ENCODE data around the gene CGNL1.

Gene CGNL1

DNA sequence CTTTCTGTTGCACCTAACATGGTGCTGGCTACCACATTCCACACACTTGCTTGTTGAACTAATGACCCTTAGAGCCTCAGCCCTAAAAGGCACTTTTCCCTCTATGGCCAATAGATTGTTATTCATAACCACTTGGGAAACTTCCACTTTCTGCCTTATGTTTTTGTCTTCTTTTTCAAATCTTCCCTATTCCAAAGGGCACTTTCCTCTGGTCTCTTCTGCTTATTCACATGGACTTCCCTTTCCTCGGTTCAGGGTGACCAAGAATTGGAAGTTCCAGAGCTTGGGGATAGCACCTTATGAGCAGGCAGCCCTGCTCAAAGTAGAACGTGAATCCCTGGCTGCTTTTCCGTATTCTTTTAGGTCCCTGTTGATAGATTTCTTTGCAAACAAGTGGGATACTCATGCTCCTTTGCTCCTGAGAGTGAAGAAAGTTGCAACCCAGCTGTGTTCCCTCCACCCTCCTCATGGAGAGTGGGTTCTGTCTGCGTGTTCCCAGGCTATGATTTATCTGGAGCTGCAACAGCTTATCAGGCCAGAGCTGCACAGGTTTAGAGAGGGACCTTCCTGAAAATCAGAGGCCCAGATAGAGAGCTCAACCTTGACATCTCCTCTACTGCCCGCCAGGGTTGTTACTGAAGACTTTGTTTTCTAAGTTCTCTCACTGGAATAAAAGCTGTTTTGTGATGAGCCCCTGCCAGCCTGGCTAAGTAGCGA, 156.6 kb downstream of the CGNL1 start:
- no peak for DNase-seq

DNA sequence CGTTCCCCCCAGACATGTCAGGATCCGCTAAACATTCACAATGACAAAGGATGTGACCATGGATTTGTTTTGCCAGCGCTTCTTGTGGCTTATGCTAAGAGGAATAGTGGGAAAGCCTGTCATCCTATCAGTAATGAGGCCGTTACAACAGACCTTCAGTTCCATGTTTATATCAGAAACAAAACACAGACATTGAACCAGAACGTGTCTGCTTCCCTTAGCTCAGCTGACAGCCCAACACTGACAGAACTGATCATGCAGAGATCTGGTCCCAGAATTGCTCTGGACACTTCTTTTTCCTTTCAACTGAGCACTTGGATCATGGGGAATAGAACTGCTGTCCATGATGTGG, 157.1 kb downstream of the CGNL1 start:
- no peak for DNase-seq

DNA sequence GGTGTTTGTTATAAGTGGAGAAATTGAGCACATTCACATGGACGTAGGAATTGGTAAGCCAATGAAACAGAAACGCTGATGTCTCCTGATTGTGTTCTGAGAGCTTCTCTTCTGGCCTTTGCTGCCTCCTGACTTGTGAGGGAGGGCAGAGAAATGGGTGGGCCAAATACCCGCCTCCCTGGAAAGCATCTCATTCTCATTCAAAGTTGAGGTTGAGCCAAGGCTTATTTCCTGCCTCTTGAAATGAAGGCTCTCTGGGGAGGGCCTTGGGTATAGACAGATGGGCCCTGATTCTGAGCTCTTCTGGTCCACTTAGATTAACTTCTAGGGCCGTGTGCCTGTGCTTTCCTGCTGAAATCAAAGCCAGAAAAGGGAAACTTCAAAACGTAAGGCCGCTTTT, 158.0 kb downstream of the CGNL1 start:
- no peak for DNase-seq

DNA sequence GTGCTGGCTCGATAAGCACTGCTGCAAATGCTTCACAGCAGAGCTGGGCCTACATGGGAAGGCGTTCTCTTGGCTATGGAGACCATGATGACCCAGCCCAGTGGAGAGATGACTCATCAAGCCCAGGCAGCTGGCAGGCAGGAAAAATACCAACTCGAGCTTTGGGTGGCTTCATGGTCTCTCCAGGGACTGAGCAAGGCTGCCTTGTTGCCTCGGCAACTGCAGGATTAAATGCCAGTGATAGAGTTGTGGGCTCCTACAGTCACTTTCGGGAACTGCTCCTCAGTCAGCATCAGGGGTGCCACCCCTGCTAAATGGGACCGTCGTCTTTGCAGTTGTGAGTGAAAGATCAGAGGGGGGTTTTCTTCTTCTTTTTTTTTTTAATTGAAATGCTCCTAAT, 160.8 kb downstream of the CGNL1 start:
- no peak for DNase-seq

DNA sequence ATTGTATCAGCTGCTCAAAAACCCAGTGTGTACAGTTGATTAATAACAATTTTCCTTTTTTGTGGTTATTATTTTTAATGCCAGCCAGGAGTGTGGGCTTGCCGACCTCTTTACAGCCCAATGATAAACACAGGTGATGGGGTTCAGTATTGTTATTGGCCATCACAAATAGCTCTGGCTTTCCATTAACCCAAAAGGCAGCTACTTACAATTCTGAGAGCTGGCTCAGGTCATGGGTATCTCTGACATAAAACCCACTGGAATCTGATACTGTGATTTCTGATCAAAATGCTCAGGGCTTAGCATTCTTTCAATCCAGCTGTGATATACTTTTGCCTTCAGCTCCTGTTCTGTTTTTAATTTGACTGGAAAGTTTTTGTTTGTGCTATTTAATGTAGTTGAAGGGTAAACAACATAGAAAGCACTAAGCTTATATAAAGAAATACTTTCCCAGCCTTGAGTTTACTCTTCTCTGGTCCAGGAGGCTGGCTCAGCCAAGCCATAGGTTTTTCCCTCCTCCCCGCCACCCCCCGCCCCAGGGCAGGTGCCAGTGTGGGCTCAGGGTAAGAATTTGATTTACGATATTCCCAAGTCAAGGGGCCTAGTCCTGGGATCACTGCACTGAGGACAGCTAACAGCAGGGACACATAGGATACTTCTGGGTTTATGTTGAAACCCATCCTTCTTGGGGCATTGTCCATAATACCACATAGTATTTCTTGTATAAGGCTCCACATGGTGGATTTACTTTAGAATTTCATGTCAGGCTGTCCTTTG, 161.4 kb downstream of the CGNL1 start:
- DNase-seq: no peak

DNA sequence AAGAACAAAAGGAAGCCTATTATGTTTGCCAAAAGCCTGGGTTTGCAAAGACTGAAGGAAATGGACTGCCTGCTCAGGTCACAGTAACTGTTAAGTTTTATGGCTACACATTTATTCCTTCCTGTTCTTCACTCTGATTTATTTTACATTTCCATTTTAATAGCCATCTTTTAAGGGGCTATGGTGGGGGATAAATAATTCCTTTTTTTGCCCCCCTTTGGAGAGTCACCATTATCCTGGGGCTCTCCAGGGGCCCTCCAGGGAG, 161.9 kb downstream of the CGNL1 start:
- DNase-seq: no peak

DNA sequence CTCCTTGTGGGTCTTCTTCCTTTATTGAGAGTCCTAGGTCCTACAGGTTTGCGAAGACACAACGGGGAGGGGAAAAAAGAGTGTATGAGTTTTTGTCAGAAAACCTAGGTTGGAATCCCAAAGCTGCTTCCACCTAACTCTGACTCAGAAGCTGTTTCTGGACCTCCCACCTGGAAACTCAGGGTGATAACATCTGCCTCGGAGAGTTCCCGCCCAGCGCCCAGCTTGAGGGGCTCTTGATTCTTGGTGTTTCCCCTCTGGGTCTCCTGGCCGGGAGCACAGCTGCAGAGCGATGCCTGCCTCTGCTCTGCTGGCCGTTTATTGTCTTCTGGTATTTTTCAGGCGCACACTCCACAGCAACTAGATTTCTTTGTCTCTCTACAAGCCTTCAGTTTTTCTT, 162.5 kb downstream of the CGNL1 start:
- no peak for DNase-seq

DNA sequence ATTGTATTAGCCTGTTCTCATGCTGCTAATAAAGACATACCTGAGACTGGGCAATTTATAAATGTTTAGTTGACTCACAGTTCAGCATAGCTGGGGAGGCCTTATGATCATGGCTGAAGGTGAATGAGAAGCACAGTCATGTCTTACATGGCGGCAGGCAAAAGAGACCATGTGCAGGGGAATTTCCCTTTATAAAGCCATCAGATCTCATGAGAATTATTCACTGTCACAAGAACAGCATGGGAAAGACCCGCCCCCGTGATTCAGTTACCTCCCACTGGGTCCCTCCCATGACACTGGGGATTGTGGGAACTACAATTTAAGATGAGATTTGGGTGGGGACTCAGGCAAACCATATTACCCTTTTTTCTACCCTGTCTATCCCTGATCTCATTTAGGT, 163.9 kb downstream of the CGNL1 start:
- no peak for DNase-seq

DNA sequence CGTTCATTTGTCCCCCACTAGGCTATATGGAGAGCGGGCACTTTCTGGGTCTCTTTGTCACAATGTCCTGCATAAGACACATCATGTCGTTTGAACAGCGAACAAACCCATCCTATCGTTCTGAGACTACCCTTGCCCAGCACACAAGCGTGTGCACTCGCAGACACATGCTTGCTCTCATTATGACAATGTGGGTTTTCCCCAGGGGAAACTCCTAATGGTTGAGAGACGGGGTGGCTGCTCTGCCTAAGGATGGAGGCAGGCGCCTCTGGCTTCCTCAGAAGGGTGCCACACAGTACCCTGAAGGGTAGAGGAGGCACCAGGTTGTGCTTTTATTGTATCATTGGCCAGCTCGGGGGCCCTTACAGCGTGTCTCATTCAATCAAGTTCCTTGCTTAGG, 164.4 kb downstream of the CGNL1 start:
- DNase-seq: no peak

DNA sequence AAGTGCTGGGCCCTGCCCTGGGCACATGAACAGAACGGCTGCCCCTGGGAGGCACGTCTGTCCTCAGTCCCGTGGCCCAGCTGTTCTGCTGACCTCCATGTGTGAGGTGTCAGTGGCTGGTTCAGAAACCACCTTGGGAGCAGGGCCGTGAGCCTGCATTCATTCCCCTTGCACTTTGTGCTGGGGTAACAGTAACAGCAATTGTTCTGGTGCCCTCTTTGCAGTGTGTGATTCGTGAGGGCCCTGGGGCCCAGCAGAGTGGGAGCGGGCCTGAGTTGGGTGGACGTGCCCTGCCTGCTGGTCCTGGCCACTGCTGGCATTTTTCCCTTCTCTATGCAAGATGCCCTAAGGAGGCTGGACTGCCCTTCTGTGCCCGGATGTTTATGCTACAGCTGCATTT, 165.0 kb downstream of the CGNL1 start:
- DNase-seq: no peak

DNA sequence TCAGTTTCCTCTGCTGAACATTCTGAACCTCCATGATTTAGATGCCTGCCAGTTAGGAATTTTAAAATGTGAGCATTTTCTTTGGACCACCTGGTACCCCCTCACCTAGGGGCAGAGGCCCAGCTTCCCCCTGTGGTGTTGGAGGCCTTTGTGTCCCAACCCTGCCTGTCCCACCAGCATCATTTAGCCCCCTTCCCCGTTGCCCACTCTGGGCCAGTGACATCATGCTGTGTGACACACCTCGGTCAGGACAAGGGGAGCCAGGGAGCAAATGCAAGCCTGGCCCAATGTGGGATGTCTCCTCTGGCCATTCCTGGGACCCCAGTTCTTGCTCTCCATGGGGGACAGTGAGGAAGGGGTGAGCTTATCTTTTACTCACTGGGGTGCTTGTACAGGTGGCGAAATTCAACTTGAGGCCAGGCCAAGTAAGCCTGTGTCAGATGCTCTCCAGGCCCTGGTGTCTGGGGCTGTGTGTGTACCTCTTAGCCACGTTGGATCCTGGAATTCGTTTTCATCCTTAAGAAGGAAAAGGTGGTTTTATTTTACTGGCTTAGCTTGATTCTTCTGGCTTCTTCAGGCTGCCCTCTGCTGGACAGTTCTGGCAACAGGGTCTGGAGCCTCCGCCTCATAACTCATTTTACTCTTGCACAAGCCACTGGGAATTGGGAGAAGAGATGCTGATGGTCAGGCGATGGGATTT, 165.7 kb downstream of the CGNL1 start:
- peak; percentile 57 to 62 for DNase-seq

DNA sequence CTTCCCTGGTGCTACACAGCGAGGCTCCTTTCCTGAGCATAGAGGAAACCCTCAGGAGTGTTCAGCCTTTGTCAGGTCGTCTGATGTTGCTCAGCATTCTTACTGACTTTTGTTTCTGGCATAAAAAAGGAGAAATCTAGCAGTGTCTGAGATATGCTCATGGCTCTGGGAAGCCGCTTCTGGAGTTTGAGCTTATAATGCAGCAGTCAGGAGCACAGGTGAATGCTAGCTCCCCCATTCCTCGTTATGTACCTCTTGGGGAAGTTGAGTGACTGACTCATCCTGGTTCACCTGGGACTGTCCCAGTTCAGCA, 166.2 kb downstream of the CGNL1 start:
- DNase-seq: no peak

DNA sequence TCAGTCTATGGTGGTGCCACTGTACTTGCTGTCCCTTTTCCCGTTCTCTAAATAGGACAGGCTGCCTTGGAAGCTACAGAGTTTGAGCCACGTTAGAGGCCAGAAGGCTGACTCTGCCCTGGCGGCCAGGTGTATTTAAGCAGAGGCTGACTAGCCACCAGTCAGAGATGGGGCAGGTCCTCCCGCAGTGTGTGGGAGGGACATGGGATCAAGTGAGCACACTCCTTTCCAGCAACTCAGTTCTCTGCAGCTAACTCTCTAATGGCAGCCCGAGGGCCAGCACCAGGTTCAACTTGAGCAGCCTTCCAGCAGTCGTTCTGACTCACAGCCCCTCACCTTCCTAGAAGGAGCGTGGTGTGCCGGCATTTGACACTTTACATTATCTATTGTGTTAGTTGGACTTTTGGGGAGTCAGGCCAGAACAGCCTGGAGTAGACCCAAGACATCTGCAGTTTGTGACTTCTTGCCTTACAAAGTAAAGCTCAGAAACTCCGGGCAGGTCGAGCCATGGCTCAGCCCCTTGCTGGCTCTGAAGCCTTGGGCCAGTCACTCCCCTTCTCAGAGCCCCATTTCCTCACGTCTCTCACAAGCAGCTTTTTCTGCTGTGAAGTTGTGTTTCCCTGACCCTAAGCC, 168.7 kb downstream of the CGNL1 start:
- no peak for DNase-seq

DNA sequence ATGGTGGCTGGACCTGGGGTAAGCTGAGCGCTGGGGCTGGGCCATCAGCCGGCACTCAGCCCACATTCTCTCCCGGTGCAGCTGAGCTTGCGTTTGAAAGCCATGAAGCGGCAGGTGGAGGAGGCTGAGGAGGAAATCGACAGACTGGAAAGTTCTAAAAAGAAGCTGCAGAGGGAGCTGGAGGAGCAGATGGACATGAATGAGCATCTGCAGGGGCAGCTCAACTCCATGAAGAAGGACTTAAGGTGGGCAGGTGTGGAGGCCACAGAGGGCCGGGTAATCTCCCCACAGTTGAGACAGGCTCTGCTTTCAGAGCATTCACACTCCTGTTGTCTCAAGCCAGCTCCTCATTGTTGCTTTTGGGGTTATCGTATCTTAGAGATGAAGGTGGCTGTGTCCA, 169.7 kb downstream of the CGNL1 start:
- DNase-seq: no peak

DNA sequence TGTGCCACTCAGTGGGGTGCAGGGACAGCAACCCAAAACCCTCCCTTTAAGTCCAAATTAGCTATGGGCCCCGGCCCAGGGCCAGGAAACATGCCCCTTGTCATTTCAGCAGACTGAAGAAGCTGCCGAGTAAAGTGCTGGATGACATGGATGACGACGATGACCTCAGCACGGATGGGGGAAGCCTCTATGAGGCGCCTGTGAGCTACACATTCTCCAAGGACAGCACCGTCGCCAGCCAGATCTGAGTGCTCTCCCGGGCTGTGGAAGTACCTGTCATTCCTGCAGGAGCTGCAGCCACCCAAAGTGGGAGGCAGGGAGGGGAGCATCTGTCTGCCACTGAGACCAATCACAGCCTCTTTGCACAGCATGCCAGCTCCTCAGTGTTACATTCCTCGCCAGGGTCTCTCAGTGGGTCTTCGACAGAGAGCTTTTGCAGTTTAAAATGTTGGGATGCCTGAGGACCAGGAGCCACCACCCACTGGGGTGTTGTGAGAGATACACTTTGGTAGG, 171.0 kb downstream of the CGNL1 start:
- no peak for DNase-seq

DNA sequence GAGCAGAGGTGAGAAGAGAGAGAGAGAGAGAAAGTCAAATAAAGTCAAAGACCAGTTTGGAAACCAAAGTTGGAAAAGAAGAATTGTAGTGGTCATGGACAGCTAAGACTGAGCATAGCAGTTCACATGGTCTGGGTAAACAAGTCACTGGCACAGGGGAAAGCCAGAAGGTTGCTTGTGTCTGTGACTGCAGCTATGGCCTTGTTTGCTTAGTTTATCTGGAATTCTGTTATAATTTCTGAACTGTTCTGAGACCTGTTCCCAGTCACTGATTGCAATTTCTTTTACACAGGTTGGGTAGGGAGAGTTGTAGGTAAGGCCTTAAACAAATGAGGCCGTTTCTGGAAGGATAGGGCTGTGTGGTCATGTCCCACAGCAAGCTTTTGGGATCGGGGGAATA, 172.0 kb downstream of the CGNL1 start:
- DNase-seq: no peak

DNA sequence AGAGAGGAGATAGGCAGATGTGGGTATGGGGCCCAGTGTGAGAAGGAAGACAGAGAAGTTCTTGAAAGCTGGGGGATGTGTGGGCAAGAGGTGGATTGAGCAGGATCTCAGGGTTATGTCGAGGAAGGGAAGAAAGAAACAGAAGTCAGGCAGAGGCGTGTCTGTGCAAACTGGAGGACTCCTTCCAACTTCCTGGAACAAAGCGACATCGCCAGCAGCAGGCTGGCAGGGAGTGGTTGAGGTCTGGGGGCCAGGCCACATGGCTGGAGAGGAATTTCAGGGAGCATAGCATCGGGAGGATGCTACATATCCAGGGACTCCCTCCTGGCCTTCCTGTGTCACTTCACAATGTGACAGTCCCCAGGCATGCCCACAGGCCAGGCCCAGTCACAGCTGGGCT, 172.5 kb downstream of the CGNL1 start:
- DNase-seq: no peak

DNA sequence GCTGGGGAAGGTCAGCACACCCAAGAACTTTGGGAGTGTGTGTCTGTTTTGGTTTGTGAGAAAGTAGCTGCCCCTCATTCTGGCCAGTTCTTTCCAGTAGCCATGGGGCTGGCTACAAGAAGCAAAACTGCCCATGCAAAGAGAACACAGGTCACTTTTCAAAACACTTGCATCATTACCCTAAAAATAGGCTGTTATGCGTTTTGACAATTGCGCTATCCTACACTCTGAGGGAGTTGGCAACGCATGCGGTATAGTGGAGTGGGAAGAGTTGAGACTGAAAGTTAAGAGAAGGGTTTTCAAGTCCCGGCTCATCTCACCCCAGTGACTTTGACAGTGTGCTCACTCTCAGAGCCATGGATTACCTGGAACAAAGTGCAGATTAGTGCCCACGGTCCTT, 173.6 kb downstream of the CGNL1 start:
- DNase-seq: no peak

DNA sequence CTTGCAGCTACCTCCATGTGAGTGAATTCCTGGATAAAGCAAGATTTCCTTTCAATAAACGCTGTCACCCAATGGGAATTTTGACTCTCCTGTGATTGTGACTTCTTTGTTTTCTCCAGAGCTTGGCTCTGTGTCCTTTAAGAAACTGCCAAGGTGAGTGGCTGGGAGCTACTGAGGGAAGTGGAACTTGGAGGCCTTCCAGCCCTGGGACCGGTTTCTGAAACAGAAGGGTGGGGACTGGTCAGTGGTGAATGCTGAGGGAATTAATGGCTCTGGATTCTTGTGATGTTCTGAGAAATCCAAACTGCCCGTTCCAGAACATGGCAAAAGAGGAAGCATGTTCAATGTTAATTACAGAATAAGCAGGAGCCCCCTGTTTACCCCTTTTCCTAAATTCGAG, 174.3 kb downstream of the CGNL1 start:
- DNase-seq: no peak

DNA sequence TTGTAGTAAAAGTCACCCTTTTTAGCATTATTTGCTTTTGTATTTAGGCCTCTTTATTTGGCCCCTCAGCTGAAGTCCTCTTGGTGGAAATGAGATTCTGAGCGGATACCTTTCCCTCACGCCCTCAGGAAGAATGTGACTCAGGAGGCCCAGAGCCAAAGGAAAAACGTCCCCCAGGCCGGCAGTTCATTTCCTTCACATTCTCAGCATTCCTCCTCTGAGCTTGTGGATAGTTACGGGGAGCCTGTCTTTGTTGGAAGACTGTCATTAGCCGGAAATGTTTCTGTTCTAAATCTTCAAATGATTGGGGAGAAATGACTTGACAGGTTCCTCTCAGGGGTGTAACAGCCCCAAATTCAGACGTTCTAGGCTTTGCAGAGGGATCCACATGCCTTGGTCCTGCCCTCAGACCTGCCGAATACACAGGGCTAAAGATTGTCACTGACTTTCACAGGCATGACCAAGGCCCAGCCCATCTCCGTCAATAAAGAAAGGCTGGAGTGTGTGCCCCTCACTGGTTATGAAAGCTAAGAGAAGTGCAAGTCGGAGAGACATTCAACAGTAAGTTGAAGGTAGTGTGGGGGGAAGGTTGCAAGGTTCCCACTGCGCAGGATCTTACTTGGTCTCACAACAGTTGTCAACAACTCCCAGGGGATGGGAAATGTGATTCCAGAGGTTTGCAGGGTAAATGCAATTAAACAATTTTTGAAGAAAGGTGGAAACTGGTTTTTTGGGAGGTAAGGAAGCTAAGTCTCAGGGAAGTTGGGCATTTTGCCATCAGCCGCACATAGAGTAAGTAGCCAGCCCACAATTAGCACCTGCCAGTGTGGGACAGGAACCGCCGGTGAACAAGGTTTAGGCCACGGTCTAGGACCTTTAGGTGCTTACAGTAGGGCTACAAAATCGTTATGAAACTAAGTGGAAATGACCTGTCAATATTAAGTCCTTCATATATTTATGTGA, 175.7 kb downstream of the CGNL1 start:
- no peak for DNase-seq

DNA sequence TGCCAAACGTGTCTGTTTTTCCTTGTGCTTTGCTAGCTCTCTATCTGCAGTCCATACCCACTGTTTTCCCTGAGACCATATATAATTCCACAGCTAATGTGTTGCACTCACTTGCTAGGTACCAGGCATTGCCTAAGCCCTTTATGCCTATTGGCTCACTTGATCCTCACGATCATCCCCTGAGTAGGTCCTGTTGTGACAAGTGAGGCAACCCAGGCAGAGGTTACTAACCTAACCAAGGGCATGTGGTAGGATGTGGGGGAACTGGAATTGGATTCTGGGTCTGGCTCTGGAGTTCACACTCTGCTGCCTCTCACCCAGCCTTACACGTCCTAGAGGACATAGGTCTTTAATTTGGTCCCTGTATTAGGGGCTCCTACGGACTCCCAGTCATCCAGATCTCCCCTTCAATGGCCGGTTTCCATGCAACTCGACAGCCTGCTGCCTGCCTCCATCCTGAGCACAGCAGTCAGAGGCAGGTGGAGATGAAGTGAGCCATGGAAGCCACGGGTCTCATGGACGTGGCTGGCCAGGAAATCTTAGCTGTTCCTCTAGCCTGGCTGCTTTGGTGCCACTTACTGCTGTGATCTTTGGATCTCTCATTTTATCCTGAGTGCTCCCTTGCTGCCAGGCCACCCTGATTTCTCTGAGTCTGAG, 176.5 kb downstream of the CGNL1 start:
- DNase-seq: no peak

DNA sequence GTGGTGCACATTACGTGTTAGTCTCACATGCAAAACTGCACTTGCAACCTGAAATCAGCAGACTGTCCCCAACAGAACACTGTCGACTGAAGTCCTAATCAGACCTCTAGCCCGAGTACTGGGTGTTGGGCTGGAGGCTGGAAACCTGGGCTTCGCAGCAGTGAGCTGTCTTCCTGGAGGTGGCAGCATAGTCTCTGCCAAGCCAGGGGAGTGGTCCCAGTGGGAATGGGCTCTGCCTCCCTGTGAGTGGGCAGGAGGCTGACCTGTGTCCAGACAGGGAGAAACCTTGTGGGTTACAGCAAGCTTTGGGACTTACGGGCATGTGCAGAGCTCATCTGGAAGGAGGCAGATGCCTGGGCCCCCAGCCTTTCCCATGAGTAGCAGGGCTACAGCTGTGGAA, 177.2 kb downstream of the CGNL1 start:
- no peak for DNase-seq
